ENCODE data around the gene FAM98C.

Gene FAM98C

DNA sequence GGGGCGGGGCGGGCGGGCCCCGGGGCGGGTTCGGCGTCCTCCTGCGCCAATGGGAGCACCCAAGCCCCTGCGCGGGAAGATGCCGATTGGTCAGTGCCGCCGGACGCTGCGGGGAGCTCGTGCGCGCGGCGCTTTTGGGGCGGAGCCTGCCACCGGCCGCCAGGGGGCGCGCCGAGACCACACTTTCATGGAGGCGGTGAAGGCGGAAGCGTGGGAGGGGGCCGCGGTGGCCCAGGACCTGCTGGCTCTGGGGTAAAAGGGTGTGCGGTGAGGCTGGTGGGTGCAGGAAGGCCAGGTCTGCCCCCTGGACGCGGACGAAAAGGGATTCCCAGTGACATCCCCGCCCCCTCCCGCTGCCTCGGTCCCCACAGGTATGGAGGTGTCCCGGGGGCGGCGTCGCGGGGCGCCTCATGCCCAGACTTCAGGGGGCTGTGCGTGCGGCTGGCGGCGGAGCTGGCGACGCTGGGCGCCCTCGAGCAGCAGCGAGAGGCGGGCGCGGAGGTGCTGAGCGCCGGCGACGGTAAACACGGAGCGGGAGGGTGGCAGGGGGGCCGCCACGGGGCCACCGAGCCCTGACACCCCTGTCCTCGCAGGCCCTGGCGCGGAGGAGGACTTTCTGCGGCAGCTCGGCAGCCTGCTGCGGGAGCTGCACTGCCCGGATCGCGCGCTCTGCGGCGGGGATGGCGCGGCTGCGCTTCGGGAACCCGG is at the start of gene FAM98C:
TSS of gene FAM98C (plus strand) at position 127 of the 708 bp plus-strand sequence. CDS start at position 188, 61 bp downstream.
- H3K4me3 ChIP-seq (replicated peaks; ENCODE audit: low read depth, low read length), result peak within 1 kb of the TSS; percentile 77
- DNase-seq (ENCODE audit: extremely low read depth, low read depth), result peak; percentile 82
- TF ChIP-seq, protein P1, sequence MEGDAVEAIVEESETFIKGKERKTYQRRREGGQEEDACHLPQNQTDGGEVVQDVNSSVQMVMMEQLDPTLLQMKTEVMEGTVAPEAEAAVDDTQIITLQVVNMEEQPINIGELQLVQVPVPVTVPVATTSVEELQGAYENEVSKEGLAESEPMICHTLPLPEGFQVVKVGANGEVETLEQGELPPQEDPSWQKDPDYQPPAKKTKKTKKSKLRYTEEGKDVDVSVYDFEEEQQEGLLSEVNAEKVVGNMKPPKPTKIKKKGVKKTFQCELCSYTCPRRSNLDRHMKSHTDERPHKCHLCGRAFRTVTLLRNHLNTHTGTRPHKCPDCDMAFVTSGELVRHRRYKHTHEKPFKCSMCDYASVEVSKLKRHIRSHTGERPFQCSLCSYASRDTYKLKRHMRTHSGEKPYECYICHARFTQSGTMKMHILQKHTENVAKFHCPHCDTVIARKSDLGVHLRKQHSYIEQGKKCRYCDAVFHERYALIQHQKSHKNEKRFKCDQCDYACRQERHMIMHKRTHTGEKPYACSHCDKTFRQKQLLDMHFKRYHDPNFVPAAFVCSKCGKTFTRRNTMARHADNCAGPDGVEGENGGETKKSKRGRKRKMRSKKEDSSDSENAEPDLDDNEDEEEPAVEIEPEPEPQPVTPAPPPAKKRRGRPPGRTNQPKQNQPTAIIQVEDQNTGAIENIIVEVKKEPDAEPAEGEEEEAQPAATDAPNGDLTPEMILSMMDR (IDR thresholded peaks at IDR 0.05; ENCODE audit: low read depth, low read length, missing control alignments), result peak; percentile 88

DNA sequence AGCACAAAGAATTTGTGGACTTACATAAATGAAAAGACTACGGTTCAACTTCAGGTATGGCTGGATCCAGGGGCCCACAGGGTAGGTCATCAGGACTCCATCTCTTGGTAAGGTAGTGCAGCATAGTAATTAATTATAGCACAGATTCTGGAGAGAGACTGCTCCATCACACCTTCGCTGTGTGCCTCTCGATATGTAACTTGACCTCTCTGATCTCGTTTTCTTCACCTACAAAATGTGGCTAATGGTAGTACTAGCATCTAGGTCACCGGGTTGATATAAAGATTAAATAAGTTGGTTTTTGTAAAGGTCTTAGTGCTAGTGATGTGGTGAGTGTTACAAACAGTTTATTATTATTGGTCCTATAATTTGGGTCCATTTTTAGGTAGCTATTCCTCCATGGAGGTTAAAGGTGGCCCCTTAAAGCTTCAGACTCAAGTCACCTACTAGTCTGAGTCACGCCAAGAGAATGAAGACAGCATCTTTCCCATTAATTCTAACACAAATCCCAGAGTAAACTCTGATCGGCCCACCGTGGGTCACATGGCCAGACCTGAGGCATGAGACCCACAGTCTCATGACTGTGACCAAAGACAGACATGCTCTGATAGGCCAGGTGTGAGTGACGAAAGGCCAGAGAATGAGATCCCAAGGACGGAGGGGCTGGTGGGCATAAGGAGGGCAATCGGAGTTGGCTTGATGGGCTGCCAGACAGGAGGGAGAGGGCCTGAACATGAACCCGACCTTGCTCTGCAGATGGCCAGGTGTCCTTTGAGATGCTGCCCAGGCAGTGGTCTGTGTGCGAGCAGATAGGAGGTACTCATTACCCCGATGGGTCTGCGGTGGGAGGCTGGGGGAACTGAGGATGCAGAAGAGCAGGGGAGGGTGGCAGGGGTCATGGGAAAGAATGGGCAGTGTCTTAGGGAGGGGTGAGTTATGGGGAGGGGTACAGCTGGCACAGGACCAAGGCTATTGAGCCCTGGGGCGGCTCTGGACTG is 46.9 kb upstream of the FAM98C start:
- TF ChIP-seq, protein P1 (IDR thresholded peaks at IDR 0.05; ENCODE audit: low read depth, low read length, missing control alignments), result no peak
- no peak for DNase-seq (ENCODE audit: extremely low read depth, low read depth)
- H3K4me3 ChIP-seq (replicated peaks; ENCODE audit: low read depth, low read length), result no peak overlapping the region

DNA sequence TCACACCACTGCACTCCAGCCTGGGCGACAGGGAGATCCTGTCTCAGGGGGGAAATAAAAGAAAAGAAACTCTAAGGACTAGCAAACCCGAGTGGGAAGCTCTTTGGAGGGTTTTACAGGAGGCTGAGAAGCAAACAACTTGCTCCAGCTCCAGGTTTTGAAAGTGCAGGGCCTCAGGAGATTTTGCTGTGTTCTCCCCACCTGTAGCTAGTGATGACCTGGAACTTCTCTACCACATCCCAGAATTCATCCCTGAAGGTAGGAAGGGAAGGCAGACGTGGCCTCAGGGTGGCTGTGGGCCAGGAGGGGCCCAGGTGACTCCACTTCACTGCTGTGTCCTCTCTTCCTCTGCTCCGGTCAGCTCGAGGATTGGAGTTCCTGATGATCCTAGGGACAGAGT is 44.8 kb upstream of the FAM98C start:
- no peak for DNase-seq (ENCODE audit: extremely low read depth, low read depth)
- TF ChIP-seq, protein P1 (IDR thresholded peaks at IDR 0.05; ENCODE audit: low read depth, low read length, missing control alignments), result no peak
- H3K4me3 ChIP-seq (replicated peaks; ENCODE audit: low read depth, low read length), result no peak overlapping the region

GRCh38 chr19:38359242-38360021 is 43.5 kb upstream of the FAM98C start:
- no peak for DNase-seq (ENCODE audit: extremely low read depth, low read depth)
- TF ChIP-seq, protein P1 (IDR thresholded peaks at IDR 0.05; ENCODE audit: low read depth, low read length, missing control alignments), result no peak
- H3K4me3 ChIP-seq (replicated peaks; ENCODE audit: low read depth, low read length), result no peak overlapping the region

DNA sequence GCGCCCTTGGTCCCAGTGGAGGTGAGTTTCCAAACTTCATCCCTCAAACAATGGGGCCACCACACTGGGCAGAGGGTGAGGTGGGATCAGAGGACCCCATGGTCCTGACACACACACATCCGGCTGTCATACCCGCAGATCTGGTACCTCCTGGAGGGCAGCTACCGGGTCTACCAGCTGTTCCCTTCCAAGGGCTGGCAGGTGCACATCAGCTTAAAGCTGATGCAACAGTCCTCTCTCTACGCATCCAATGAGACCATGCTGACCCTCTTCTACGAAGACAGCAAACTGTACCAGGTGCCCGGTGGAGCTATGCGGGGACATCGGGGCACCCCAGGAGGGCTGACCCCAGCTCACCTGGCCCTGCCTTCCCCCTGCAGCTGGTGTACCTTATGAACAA is 42.5 kb upstream of the FAM98C start:
- TF ChIP-seq, protein P1 (IDR thresholded peaks at IDR 0.05; ENCODE audit: low read depth, low read length, missing control alignments), result no peak
- no peak for DNase-seq (ENCODE audit: extremely low read depth, low read depth)
- H3K4me3 ChIP-seq (replicated peaks; ENCODE audit: low read depth, low read length), result no peak overlapping the region

Measured in HFF-Myc (cell line).